ENCODE measurements around the gene PTPRD. TPM values are rescaled to one million over a fixed set of nuclear protein-coding genes. Genes with fewer than 3 reads are reported as not detected.

The PTPRD gene
- total and polyA plus RNA-seq, 2 of the 4 experiments (the other 2 are of a cell fraction), result 0.07 to 0.18 TPM

DNA sequence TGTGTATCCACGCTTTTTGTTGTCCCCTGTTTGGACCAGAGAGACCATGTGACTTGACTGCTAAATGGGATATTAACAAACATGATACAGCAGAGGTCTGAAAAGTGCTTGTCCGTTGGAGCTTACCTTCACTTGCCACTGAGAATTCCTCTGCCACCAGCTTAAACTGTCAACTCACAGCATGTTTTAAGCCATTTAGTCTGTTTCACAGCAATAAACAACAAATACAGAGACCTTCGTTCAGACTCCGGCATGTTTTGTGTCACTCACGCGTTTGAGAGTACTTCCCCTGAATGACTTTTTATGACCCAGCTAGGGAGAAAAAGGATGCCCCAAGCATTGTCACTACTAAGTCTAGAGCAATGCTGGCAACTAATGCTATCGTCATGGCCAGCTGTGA is 173.8 kb downstream of the PTPRD start:
- Histone ChIP-seq H3K9me3 (ENCODE audit: control insufficient read depth, insufficient read depth, low read length) (no peaks in the 10 kb centered on the region), H3K36me3 (ENCODE audit: control insufficient read depth, insufficient read depth, low read length) (no peaks in the 10 kb centered on the region), H4K91ac (ENCODE audit: insufficient read depth, low read depth, low read length) (no peak overlapping the region), H3K4me2 (ENCODE audit: low read depth, low read length) (no peak overlapping the region), H3K14ac (replicated peaks; ENCODE audit: low read depth, low read length) (no peak overlapping the region), H3K23ac (ENCODE audit: low read depth, low read length) (no peak overlapping the region), H2BK120ac (ENCODE audit: low read depth, low read length) (no peak overlapping the region), H3K79me1 (ENCODE audit: low read depth in 1 of 2, low read length in 2 of 2) (no peaks in the 10 kb centered on the region), H3K9me1 (ENCODE audit: insufficient read depth, low read length) (no peaks in the 10 kb centered on the region), H2AK9ac (replicated peaks; ENCODE audit: low read depth, low read length, poor library complexity) (no peak overlapping the region), H3K4me3 (ENCODE audit: insufficient read depth, low read depth, low read length) (no peak overlapping the region), H2BK5ac (ENCODE audit: low read depth, low read length, poor library complexity, severe bottlenecking) (no peak overlapping the region), H3K9ac (ENCODE audit: low read depth, low read length) (no peak overlapping the region), H4K8ac (ENCODE audit: low read depth in 2 of 2, low read length in 2 of 2) (no peak overlapping the region), H3K4ac (ENCODE audit: low read depth, low read length) (no peak overlapping the region), H3K18ac (ENCODE audit: low read depth, low read length) (no peak overlapping the region), H2AFZ (replicated peaks; ENCODE audit: low read length, poor library complexity) (no peak overlapping the region), H3K4me1 (ENCODE audit: control insufficient read depth, insufficient read depth, low read length) (no peaks in the 10 kb centered on the region), H3K56ac (ENCODE audit: extremely low read depth, insufficient read depth, low read length) (no peak overlapping the region), H2AK5ac (ENCODE audit: low read depth, low read length) (no peak overlapping the region), H2BK15ac (ENCODE audit: low read depth, low read length) (no peak overlapping the region), H2BK20ac (ENCODE audit: low read depth, low read length) (no peak overlapping the region), H4K5ac (ENCODE audit: low read depth, low read length) (no peak overlapping the region), H4K20me1 (ENCODE audit: insufficient read depth, low read length) (no peaks in the 10 kb centered on the region), H3K27me3 (ENCODE audit: control insufficient read depth, insufficient read depth, low read length) (no peaks in the 10 kb centered on the region), H3K27ac (ENCODE audit: insufficient read depth, low read length) (no peak overlapping the region)
- no CpG with 5 or more reads among the region's 7 CpGs for WGBS, 2 experiments (ENCODE audit: extremely low coverage in 2 of 2, insufficient read length in 1 of 2)
- BruUV-seq (replicated peaks), result no TSS peak
- intact Hi-C loops (cut with micrococcal nuclease), result no loop called here
- DNase-seq (no peak), ATAC-seq (ENCODE audit: low read depth) (no peak)
- CTCF ChIA-PET, result no interaction called here
- POLR2A ChIA-PET (ENCODE audit: unreplicated experiment), result no interaction called here
- TF ChIP-seq POLR2A (IDR thresholded peaks at IDR 0.05; ENCODE audit: low read depth, low read length) (no peak), CEBPB (IDR thresholded peaks at IDR 0.05; ENCODE audit: low read depth, low read length) (no peak), RFX5 (IDR thresholded peaks at IDR 0.05; ENCODE audit: low read depth, low read length) (no peak), RAD21 (IDR thresholded peaks at IDR 0.05; ENCODE audit: low read length) (no peak), FOS (IDR thresholded peaks at IDR 0.05; ENCODE audit: low read depth, low read length) (no peak), BHLHE40 (IDR thresholded peaks at IDR 0.05; ENCODE audit: low read depth, low read length) (no peak), CHD1 (IDR thresholded peaks at IDR 0.05; ENCODE audit: low read depth, low read length) (no peak), MAFK (IDR thresholded peaks at IDR 0.05; ENCODE audit: low read depth, low read length) (no peak), NFE2L2 (IDR thresholded peaks at IDR 0.05; ENCODE audit: low read depth, low read length) (no peak), USF2 (IDR thresholded peaks at IDR 0.05; ENCODE audit: low read depth, low read length) (no peak), MAZ (IDR thresholded peaks at IDR 0.05; ENCODE audit: borderline replicate concordance, low read depth, low read length) (no peak), RCOR1 (IDR thresholded peaks at IDR 0.05; ENCODE audit: insufficient replicate concordance, low read length) (no peak), MXI1 (IDR thresholded peaks at IDR 0.05; ENCODE audit: borderline replicate concordance, low read depth, low read length) (no peak), SMC3 (IDR thresholded peaks at IDR 0.05; ENCODE audit: low read depth, low read length) (no peak)
- TF ChIP-seq, protein P1, sequence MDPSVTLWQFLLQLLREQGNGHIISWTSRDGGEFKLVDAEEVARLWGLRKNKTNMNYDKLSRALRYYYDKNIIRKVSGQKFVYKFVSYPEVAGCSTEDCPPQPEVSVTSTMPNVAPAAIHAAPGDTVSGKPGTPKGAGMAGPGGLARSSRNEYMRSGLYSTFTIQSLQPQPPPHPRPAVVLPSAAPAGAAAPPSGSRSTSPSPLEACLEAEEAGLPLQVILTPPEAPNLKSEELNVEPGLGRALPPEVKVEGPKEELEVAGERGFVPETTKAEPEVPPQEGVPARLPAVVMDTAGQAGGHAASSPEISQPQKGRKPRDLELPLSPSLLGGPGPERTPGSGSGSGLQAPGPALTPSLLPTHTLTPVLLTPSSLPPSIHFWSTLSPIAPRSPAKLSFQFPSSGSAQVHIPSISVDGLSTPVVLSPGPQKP (IDR thresholded peaks at IDR 0.05; ENCODE audit: borderline replicate concordance, low read depth, low read length), result no peak
- TF ChIP-seq, protein P2, sequence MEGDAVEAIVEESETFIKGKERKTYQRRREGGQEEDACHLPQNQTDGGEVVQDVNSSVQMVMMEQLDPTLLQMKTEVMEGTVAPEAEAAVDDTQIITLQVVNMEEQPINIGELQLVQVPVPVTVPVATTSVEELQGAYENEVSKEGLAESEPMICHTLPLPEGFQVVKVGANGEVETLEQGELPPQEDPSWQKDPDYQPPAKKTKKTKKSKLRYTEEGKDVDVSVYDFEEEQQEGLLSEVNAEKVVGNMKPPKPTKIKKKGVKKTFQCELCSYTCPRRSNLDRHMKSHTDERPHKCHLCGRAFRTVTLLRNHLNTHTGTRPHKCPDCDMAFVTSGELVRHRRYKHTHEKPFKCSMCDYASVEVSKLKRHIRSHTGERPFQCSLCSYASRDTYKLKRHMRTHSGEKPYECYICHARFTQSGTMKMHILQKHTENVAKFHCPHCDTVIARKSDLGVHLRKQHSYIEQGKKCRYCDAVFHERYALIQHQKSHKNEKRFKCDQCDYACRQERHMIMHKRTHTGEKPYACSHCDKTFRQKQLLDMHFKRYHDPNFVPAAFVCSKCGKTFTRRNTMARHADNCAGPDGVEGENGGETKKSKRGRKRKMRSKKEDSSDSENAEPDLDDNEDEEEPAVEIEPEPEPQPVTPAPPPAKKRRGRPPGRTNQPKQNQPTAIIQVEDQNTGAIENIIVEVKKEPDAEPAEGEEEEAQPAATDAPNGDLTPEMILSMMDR (conservative IDR thresholded peaks at IDR 0.05; ENCODE audit: low read depth, low read length), result no peak
- in situ Hi-C loops (cut with MboI; ENCODE audit: low sequenced_read_pairs), result no loop called here
- dilution Hi-C loops (cut with HindIII; ENCODE audit: low sequenced_read_pairs, unreplicated experiment), result no loop called here
